CD4-positive, alpha-beta T cell (primary cell): ENCODE data around the gene GNG2. TPM values are rescaled to one million over a fixed set of nuclear protein-coding genes. Genes with fewer than 3 reads are reported as not detected.

ENCODE experiments used
- ATAC-seq: fragments of 200-7000 bp; cut with Tn5 transposase; one replicate; pipeline ENCODE4 v1.10.0; 2022; ENCODE audit warnings: mild to moderate bottlenecking; ENCODE audit not compliant: poor library complexity
- CTCF ChIA-PET: fragments of 350-600 bp; sonication (Branson Sonifier 250); formaldehyde crosslinking; loops from one replicate; lab custom pipeline; 2021; ENCODE audit warnings: antibody characterized with exemption, inconsistent platforms; lab: Charles Lee
- POLR2A ChIA-PET: fragments of 350-600 bp; sonication (Branson Sonifier 250); formaldehyde crosslinking; loops from one replicate; lab custom pipeline; 2021; ENCODE audit warnings: antibody characterized with exemption, inconsistent platforms; lab: Charles Lee
- DNase-seq, 14 experiments: peaks; one replicate each; pipeline ENCODE4 v3.0.0-alpha.2; 2013 to 2020; ENCODE audit warnings: mixed read lengths in 2 of 14
- H3K27ac ChIP-seq, 2 donors: one replicate each; pipeline versions ENCODE4 v1.5.1 to v1.7.0; 2013; ENCODE audit warnings: low read length in 2 of 2, low read depth in 1 of 2, mild to moderate bottlenecking in 1 of 2
- H3K27me3 ChIP-seq, 2 experiments: 1 replicate in 1 of 2; 2 replicates in 1 of 2; pipeline versions ENCODE4 v1.6.1 to v1.7.0; 2013; ENCODE audit warnings: low read length in 2 of 2, control low read depth in 1 of 2, mild to moderate bottlenecking in 1 of 2, moderate library complexity in 1 of 2; ENCODE audit not compliant: insufficient read depth in 2 of 2, control insufficient read depth in 1 of 2
- H3K36me3 ChIP-seq: one replicate; pipeline ENCODE4 v1.6.1; 2013; ENCODE audit warnings: low read length, control low read depth; ENCODE audit not compliant: insufficient read depth
- H3K4me1 ChIP-seq: one replicate; pipeline ENCODE4 v1.6.1; 2013; ENCODE audit warnings: low read length, control low read depth; ENCODE audit not compliant: insufficient read depth
- H3K4me3 ChIP-seq: one replicate; pipeline ENCODE4 v1.5.1; 2013; ENCODE audit warnings: mild to moderate bottlenecking, low read length, moderate library complexity
- H3K9me3 ChIP-seq, 2 experiments: 1 replicate in 1 of 2; 2 replicates in 1 of 2; pipeline versions ENCODE4 v1.6.1 to v1.7.0; 2013; ENCODE audit warnings: low read length in 2 of 2, mild to moderate bottlenecking in 2 of 2, control low read depth in 1 of 2, moderate library complexity in 1 of 2; ENCODE audit not compliant: control insufficient read depth in 1 of 2, insufficient read depth in 1 of 2
- H3K27ac Mint-ChIP-seq: one replicate; pipeline ENCODE4 v1.8.0; 2020; ENCODE audit warnings: mixed read lengths
- H3K27me3 Mint-ChIP-seq: one replicate; pipeline ENCODE4 v1.8.0; 2021; ENCODE audit warnings: mixed read lengths
- H3K36me3 Mint-ChIP-seq: one replicate; pipeline ENCODE4 v1.8.0; 2021; ENCODE audit warnings: low read depth, mixed read lengths
- H3K4me1 Mint-ChIP-seq: one replicate; pipeline ENCODE4 v1.8.0; 2021; ENCODE audit warnings: low read depth, mixed read lengths
- H3K4me3 Mint-ChIP-seq: one replicate; pipeline ENCODE4 v1.8.0; 2020; ENCODE audit warnings: mild to moderate bottlenecking, mixed read lengths
- H3K9me3 Mint-ChIP-seq: one replicate; pipeline ENCODE4 v1.8.0; 2020; ENCODE audit warnings: mixed read lengths
- intact Hi-C, 2 experiments: fragments of 100-400 bp; cut with DNase I in 1 of 2; cut with micrococcal nuclease in 1 of 2; formaldehyde crosslinking; loops; one replicate each; pipeline versions ENCODE4 v1.15.1 to v1.9.0; 2023 to 2025; cut with DNase I, micrococcal nuclease
- total RNA-seq, 174 experiments: library from RNA in 2 of 174; stranded (reverse) in 2 of 174; gene quantifications; one replicate each; pipeline ENCODE4 v1.2.3 and lab custom pipeline; 2021 to 2026
- TF ChIP-seq, protein P1 (sequence below): fragments of 200-600 bp; IDR thresholded peaks from one replicate; pipeline ENCODE4 v1.8.0; 2022; ENCODE audit warnings: antibody characterized with exemption, mild to moderate bottlenecking

The GNG2 gene
- total RNA-seq, 2 experiments from 2014 or later: 138 to 139 TPM

DNA sequence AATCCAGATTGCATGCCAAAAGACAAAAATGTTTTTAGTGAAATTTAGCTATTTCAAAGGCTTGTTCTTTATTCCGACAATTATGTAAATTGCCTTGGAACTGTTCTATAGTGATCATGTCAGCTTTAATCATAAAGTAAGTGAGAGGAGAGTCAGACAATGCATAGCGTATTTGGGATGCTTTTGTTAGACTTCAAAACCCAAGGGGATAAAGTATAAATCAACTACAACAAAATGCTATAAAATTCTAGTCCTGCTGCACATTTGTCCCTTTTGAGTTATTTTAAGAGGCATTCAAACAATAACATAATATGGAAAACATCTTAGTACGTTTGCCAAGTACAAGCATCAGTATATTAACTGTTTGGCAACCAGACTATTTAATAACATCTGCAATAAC is 140.3 kb downstream of the GNG2 start:
- CTCF ChIA-PET: no interaction called here
- H3K4me1 Mint-ChIP-seq: peaks cover 20% of the 10 kb centered on the region
- no peaks in the 10 kb centered on the region for H3K9me3 ChIP-seq
- no peaks in the 10 kb centered on the region for H3K27me3 ChIP-seq
- TF ChIP-seq, protein P1, sequence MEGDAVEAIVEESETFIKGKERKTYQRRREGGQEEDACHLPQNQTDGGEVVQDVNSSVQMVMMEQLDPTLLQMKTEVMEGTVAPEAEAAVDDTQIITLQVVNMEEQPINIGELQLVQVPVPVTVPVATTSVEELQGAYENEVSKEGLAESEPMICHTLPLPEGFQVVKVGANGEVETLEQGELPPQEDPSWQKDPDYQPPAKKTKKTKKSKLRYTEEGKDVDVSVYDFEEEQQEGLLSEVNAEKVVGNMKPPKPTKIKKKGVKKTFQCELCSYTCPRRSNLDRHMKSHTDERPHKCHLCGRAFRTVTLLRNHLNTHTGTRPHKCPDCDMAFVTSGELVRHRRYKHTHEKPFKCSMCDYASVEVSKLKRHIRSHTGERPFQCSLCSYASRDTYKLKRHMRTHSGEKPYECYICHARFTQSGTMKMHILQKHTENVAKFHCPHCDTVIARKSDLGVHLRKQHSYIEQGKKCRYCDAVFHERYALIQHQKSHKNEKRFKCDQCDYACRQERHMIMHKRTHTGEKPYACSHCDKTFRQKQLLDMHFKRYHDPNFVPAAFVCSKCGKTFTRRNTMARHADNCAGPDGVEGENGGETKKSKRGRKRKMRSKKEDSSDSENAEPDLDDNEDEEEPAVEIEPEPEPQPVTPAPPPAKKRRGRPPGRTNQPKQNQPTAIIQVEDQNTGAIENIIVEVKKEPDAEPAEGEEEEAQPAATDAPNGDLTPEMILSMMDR: no peak
- H3K36me3 ChIP-seq: peaks cover 73% of the 10 kb centered on the region
- ATAC-seq (no peak), DNase-seq (no peak)
- H3K4me1 ChIP-seq: no peaks in the 10 kb centered on the region
- H3K27ac Mint-ChIP-seq: no peak overlapping the region
- intact Hi-C loops: no loop called here
- H3K27ac ChIP-seq: no peak overlapping the region
- H3K36me3 Mint-ChIP-seq: peaks cover 96% of the 10 kb centered on the region
- H3K27me3 Mint-ChIP-seq: no peaks in the 10 kb centered on the region
- H3K4me3 ChIP-seq: no peak overlapping the region
- POLR2A ChIA-PET: no interaction called here
- H3K9me3 Mint-ChIP-seq: no peaks in the 10 kb centered on the region
- H3K4me3 Mint-ChIP-seq: no peak overlapping the region

DNA sequence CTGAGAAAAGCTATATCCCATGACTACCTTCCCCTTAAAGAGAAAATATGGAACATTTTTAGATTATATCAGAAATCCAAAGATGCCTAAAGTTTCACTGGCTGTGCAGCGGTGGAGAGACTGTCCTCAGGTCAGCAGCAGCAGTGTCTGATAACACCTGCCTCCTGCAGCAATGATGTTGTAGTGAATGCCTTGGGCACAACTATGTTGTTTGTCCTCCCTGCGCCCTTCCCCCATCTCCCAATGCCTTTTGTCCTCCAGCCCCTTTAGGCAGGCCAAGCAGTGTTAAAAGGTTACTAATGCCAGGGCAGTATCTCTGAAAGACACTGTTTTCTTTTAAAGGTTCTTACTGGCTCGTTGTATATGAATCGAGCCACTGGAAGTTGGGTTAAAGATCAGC is 142.1 kb downstream of the GNG2 start:
- CTCF ChIA-PET: no interaction called here
- POLR2A ChIA-PET: no interaction called here

DNA sequence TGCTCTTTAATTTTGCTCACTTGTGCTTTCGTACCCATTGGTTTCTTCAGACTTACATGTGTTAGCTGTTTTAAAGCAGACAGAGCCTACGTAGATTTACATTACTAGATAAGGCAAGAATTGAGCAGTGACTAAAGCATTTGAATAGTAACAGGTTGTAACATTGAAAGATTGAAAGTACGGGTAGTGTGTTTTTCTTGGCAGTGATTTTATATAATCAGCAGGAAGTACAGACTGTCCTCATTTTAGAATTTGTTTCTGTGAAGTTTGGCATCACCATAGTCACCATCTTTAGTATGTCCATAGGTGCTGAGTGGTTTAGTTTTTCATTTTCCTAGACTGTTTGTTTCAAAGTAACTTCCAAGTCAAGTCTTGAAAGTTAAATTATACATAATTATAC is 142.9 kb downstream of the GNG2 start:
- peaks cover 96% of the 10 kb centered on the region for H3K36me3 Mint-ChIP-seq
- H3K4me3 Mint-ChIP-seq: no peak overlapping the region
- H3K4me1 Mint-ChIP-seq: peaks cover 7% of the 10 kb centered on the region
- Histone ChIP-seq H3K9me3 (no peaks in the 10 kb centered on the region), H3K4me1 (no peaks in the 10 kb centered on the region), H3K36me3 (peaks cover 96% of the 10 kb centered on the region), H3K27me3 (no peaks in the 10 kb centered on the region), H3K4me3 (no peak overlapping the region), H3K27ac (no peak overlapping the region)
- CTCF ChIA-PET: no interaction called here
- no peak for DNase-seq
- H3K9me3 Mint-ChIP-seq: no peaks in the 10 kb centered on the region
- intact Hi-C loops: no loop called here
- POLR2A ChIA-PET: interaction anchor here (1.3 kb wide), 1 partner anchor 13 kb away, joined by 4 read pairs; no protein-coding TSS in a partner anchor
- H3K27me3 Mint-ChIP-seq: no peaks in the 10 kb centered on the region
- TF ChIP-seq, protein P1: no peak
- ATAC-seq: no peak
- H3K27ac Mint-ChIP-seq: no peak overlapping the region

More for the DNA sequence above, 142.1 kb downstream of the GNG2 start:
- Mint-ChIP-seq H3K27me3 (no peaks in the 10 kb centered on the region), H3K36me3 (peaks cover 93% of the 10 kb centered on the region), H3K27ac (no peak overlapping the region), H3K9me3 (no peaks in the 10 kb centered on the region), H3K4me1 (peaks cover 7% of the 10 kb centered on the region), H3K4me3 (no peak overlapping the region)
- H3K4me3 ChIP-seq: no peak overlapping the region
- no peaks in the 10 kb centered on the region for H3K4me1 ChIP-seq
- H3K9me3 ChIP-seq: no peaks in the 10 kb centered on the region
- no peak for ATAC-seq
- intact Hi-C loops: no loop called here
- H3K27ac ChIP-seq: no peak overlapping the region
- DNase-seq: no peak
- no peaks in the 10 kb centered on the region for H3K27me3 ChIP-seq
- TF ChIP-seq, protein P1: no peak
- peaks cover 92% of the 10 kb centered on the region for H3K36me3 ChIP-seq
